GM21576 (cell line): ENCODE results near the gene ROPN1L.

ENCODE experiments used
- ATAC-seq: cut with Tn5 transposase; IDR thresholded peaks from one replicate; pipeline ENCODE4 v1.9.1; 2021; ENCODE audit warnings: mild to moderate bottlenecking, moderate library complexity; ENCODE audit not compliant: unreplicated experiment

Gene ROPN1L

DNA sequence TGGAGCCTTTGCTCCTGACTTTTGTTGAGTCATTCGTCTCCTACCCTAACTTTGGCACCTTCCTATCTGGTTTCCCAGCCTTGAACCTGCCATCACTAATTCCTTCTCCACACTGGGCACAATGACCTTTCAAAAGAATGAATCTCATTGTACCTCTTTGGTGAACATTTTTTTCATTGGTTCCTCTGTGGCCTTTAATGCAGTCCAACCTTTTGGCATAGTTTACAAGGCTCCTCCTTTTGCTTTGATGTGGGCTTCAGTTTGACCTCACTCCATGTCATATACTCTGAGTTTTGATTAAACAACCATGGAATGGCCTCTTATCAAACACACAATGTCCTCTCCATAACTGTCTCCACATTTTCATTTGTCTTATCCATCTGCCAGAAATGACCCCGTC, 14.5 kb upstream of the ROPN1L start:
- ATAC-seq: no peak

DNA sequence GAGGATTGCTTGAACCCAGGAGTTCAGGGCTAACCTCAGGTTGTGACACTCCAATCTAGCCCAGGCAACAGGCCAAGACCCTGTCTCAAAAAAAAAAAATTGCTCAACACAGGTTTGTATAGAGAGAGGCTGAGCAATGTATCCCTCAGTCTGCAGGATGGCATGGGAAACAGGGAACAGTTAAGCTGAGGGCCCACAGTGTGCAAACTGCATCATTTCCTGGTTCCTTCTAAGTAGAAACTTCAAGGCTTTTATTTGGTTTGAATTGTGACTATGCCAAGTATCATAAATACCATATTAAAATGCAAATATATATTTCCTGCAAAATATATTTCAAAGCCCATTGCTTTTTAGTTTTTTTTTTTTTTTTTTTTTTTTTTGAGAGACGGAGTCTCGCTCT, 13.7 kb upstream of the ROPN1L start:
- no peak for ATAC-seq

DNA sequence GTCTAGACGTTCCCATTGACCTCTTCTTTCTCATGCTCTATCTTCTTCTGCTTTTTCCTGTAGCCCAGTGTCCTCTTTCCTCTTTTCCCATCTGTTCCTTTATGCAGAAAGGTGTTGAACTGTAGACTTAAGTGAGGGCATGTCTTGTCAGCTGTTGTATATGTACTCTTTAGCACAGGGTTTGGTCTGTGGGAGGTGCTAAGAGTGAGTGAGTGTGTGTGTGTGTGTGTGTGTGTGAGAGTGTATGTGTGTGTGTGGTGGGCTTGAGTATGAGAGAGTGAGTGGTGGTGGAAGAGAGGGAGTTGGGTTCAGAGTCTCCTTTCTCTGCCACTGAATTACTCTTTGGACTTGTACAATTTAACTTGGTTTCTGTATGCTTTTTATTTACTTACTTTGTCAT, 10.3 kb upstream of the ROPN1L start:
- ATAC-seq: no peak

DNA sequence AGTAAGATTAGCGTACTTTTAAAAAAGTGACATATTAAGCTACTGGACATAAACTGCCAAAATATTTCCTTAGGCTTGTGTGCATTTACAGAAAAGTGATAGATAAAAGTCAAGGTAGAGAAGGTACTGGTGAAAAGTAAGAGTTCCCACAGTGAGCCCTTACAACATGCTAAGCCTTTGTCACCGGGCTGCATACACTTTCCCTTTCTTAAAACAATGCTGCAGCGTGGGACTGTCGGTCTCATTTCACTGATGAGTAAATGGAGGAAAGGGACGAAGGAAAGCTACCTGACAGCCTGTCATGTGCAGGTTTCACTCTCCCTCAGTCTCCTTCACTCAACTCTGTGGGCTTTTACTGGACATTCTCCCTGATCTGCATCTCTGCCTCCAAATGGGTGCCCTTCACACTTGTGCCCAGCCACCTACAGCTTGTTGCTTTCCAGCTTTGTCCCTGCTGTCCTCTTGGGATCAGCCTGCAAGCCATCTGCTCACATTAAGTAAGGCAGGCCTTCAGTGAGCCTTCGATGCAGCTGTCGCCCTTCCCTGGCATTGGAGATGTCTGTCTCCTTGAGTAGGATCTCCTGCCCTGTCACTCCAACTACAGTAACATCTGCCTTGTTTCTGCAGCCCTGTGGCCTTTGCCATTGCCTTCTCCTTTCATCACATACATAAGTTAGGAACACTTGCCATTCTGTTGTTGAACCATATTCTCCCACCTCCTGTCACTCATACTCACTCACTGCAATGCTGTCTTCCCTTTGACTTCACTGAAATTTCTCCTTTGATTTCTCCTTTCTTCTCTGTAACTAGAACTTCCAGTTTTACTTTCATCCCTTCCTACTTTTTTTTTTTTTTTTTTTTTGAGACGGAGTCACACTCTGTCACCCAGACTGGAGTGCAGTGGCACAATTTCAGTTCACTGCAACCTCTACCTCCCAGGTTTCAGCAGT, 9.3 kb upstream of the ROPN1L start:
- ATAC-seq: no peak

DNA sequence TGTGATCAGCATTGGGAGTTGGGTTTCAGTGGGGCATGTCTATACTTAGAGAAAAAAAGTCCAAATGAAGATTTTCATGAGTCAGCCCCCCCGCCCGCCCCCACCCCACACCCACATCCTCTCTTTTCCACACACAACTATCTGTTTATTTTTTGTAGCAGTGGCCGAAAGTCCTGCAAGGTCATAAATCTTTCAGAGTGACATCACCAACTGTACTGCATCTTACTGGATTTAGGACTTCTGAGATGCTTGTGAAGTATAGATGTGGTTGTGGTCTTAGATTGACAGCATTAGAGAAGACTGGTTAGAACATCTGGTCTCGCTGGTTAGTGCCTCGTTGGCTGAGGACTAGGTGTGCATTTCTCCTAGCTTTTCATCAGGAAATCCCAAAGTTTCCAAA, 7.3 kb upstream of the ROPN1L start:
- ATAC-seq: no peak

DNA sequence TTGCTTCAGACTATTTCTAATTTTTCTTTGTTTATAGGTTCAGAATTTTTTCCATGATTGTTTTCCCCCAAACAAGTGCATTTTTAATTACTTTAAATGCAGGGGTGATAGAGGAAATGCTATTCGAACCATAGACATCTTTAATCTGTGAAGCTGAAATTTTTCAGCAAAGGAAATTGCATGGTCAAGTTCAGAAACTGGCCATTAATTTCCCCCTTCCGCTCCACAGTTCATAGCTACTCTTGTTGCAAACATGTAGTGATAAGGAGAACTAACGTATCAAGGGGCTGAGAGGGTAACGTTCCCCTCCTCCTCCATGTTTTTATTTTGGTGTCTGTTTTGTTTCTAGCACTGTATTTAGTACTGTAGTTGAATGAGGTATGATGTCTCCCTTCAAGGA, 3.4 kb upstream of the ROPN1L start:
- ATAC-seq: no peak

- no peak for ATAC-seq
These were observed 2.0 kb upstream of the ROPN1L start for GRCh38 chr5:10439692-10440091.

DNA sequence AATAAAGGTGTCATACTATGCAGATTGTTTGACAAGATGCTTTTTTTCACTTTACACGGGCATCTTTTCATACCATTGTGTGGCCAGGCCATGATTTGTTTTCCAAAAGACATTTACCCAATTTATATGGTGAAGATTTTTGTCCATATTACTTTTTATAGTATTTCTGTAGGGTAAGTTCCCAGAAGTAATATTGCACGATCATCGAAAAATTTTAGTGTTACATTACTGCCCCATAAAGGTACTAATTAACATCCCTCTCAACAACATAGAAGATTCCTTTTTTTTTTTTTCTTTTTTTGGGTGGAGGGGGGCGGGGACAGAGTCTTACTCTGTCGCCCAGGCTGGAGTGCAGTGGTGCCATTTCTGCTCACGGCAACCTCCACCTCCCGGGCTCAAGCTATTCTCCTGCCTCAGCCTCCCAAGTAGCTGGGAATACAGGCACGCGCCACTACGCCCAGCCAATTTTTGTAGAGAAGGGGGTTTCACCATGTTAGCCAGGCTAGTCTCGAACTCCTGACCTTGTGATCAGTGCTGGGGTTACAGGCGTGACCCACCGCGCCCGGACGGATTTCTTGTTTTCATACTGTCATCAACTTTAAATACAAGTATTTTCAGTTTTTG, 1.2 kb upstream of the ROPN1L start:
- ATAC-seq: no peak

- peak; percentile 35 for ATAC-seq
These were observed 335 bp downstream of the ROPN1L start for GRCh38 chr5:10441992-10442435.

GRCh38 chr5:10442576-10442975, 897 bp downstream of the ROPN1L start:
- no peak for ATAC-seq

DNA sequence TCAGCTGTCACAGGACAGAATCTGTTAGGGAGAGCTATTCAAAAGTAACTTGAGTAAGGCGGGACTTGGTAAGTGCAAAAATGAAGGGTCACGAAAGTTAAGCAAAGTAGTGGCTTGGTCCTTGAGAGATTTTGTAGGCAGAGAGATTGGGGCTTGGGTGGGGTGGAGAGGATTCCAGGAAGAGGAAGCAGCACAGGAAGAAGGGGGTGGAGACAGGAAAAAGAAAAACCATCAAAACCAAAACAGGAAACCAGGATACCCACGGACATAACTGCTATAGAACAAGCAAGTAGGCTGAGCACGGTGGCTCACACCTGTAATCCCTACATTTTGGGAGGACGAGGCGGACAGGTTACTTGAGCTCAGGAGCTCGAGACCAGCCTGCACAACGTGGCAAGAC, 3.7 kb downstream of the ROPN1L start:
- no peak for ATAC-seq

- ATAC-seq: no peak
These were observed 4.8 kb downstream of the ROPN1L start for GRCh38 chr5:10446490-10446889.

DNA sequence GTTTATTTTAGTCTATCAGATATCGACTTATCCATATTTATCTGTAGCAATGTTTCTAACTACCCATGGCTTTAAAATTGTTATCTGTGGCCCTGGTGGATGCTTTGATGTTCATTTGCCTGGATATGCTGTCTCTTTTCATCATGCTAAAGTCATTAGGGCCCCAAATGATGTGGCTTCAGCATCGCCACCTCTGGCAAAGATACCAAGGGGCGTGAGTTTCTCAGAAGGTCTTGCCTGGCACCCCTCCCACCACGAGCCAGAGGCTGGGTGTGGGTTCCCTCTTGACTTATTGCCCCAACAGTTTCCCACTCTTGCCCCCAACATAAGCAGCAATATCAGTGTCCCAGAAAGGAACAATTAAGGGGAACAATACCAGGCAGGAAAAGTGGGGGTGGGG, 5.4 kb downstream of the ROPN1L start:
- no peak for ATAC-seq

DNA sequence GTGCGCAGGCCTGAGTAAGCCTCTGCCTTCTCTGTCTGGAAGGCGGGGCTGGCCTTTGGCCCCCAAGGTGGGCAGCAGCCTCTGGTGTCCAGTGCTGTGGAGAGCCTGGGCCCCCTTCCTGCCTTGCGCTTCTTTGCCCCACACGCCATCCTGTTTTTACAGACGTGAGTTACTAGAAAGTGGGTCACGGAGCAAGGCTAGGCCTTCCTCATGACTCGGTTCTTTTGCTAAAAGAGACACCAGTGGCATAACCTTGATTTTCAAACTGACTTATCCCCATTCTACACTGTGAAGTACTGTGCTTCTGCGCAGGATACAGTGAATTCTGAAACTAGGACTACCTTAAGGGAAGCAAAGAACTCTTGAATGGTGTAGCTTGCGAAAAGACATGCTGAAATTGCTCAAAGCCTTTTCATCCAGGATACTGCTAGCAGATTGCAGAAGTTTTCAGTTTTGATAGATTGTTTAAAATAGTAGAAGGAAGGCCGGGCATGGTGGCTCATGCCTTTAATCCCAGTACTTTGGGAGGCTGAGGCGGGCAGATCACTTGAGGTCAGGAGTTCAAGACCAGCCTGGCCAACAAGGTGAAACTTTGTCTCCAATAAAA, 7.2 kb downstream of the ROPN1L start:
- ATAC-seq: no peak

DNA sequence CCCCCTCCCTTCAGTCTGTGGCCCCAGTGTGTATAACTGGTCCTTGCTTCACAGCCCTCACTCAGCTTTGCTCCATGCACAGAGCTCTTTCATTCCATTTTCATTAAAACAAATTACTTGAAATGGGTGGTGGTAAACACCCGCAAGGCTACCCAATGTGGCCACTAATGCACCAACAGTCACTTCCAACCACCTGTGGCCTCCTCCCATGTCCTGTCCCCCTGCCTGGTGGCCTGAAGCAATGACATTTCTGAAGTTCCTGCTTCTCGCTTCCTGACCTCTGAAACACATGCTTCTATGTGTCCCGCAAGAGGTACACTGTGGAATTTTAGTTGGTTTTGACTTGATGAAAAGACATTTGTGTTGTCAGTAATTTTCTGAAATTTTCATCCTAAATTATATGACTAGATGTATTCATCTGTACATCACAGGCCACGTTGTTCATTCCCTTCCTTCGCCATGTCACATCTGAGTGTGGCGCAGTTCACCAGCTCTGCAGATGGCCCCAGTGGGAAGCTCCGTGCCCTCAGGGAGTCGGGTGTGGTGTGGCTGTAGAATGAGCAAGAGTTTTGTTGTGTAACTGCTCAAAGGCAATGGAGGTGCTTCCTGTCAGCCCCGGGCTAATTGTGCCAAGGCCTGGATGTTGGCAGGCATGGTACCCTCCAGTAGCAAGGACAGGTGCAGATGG, 9.6 kb downstream of the ROPN1L start:
- no peak for ATAC-seq

DNA sequence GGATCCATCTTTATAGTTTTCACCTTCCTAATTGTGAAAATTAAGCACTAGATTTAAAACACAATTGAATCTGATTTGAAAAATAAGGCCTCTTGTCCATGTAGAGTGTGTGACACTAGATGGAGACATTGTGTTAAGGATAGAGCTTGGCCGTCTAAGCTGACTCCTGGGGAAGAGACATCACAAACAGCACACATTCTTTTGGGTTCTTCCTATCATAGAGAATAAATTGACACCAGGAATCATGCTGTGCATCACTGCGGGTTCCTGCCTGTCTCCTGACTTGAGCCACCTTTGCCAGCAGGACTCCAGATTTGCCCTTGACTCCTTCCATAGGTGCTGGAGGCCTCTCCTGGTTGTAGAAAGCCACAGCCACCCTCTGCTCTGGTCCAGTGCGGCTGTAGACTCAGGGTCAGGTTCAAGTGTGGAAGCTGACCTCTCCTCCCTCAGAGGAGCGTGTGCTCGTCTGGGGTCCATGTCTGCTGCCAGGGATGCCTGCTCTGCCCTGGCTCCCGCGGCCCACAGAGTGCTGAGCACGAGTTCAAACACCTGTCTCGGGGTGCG, 11.2 kb downstream of the ROPN1L start:
- peak; percentile 84 for ATAC-seq

DNA sequence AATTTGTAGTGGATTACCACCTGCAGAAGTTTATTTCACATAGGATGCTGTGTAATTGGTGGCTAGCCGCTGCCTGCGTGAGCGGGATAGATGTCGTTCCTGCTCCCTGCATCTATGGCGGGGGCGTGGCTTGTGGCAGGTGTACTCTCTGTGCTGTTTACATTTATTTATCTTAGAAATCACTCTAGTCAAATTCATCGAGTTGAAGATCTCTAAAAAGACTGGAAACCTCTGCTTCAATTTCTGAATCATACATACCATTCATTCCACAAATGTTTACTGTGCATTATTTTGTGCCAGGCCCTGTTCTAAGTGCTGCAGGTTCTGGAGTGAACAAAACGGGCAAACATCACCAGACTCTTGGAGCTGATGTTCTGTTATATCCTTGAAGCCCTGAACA, 11.9 kb downstream of the ROPN1L start:
- no peak for ATAC-seq

GRCh38 chr5:10454591-10455276, 13.1 kb downstream of the ROPN1L start:
- ATAC-seq: no peak

- no peak for ATAC-seq
These were observed 13.6 kb downstream of the ROPN1L start for GRCh38 chr5:10455277-10455670.
